Transverse colon (tissue), 4 donors: ENCODE measurements around the gene CCT3.

Source experiments
- EP300 ChIP-seq: sonication (generic); formaldehyde crosslinking; IDR thresholded peaks from one replicate; pipeline ENCODE4 v1.6.1; 2017; ENCODE audit warnings: antibody characterized with exemption, low read depth
- POLR2A ChIP-seq: fragments of 450-650 bp; IDR thresholded peaks from one replicate; pipeline ENCODE4 v1.6.1; 2016; ENCODE audit warnings: antibody characterized with exemption, mild to moderate bottlenecking, moderate library complexity
- POLR2AphosphoS5 ChIP-seq, 3 donors: sonication (generic); formaldehyde crosslinking; IDR thresholded peaks; one replicate each; pipeline ENCODE4 v1.6.1; 2016; ENCODE audit warnings: antibody characterized with exemption in 3 of 3
- TF ChIP-seq, protein P1 (sequence below), 5 experiments: fragments of 200-600 bp in 3 of 5; fragments of 450-650 bp in 2 of 5; sonication (generic) in 3 of 5; IDR thresholded peaks; 1 replicate in 2 of 5; 2 replicates in 3 of 5; pipeline ENCODE4 v1.5.1; 2016 to 2017; ENCODE audit warnings: antibody characterized with exemption in 5 of 5, inconsistent platforms in 3 of 5, mild to moderate bottlenecking in 2 of 5, moderate library complexity in 1 of 5

- TF ChIP-seq, protein P1, sequence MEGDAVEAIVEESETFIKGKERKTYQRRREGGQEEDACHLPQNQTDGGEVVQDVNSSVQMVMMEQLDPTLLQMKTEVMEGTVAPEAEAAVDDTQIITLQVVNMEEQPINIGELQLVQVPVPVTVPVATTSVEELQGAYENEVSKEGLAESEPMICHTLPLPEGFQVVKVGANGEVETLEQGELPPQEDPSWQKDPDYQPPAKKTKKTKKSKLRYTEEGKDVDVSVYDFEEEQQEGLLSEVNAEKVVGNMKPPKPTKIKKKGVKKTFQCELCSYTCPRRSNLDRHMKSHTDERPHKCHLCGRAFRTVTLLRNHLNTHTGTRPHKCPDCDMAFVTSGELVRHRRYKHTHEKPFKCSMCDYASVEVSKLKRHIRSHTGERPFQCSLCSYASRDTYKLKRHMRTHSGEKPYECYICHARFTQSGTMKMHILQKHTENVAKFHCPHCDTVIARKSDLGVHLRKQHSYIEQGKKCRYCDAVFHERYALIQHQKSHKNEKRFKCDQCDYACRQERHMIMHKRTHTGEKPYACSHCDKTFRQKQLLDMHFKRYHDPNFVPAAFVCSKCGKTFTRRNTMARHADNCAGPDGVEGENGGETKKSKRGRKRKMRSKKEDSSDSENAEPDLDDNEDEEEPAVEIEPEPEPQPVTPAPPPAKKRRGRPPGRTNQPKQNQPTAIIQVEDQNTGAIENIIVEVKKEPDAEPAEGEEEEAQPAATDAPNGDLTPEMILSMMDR (IDR thresholded peaks at IDR 0.05): no peak
- TF ChIP-seq POLR2A (no peak), POLR2AphosphoS5 (IDR thresholded peaks at IDR 0.05) (no peak), EP300 (no peak)
Observed at GRCh38 chr1:156305215-156305614, 32.9 kb downstream of the CCT3 start.
